Upper lobe of left lung (tissue), 4 donors: ENCODE measurements around the gene FLNB.

ENCODE experiments used
- CTCF ChIP-seq, 6 experiments: fragments of 450-650 bp in 4 of 6; fragments of 200-600 bp in 2 of 6; sonication (generic) in 2 of 6; IDR thresholded peaks; one replicate each; pipeline ENCODE4 v1.5.1; 2016 to 2019; ENCODE audit warnings: antibody characterized with exemption in 6 of 6
- POLR2A ChIP-seq, 4 donors: fragments of 450-650 bp; IDR thresholded peaks; one replicate each; pipeline ENCODE4 v1.5.1; 2016 to 2017; ENCODE audit warnings: antibody characterized with exemption in 4 of 4, mild to moderate bottlenecking in 2 of 4

GRCh38 chr3:58074997-58075396, 66.8 kb downstream of the FLNB start:
- TF ChIP-seq CTCF (IDR thresholded peaks at IDR 0.05) = no peak
- TF ChIP-seq POLR2A (IDR thresholded peaks at IDR 0.05) = no peak
